ENCODE data around the gene FAM90A26.
"Not testable (repeated sequence)": the region's sequence is repeated elsewhere in the genome, so short reads cannot be mapped to it uniquely, and the experiment has no call there.

GRCh38 chr4:9215105-9215504, 44.9 kb downstream of the FAM90A26 start, which contains the start of gene USP17L11:
- TF ChIP-seq, protein P1, sequence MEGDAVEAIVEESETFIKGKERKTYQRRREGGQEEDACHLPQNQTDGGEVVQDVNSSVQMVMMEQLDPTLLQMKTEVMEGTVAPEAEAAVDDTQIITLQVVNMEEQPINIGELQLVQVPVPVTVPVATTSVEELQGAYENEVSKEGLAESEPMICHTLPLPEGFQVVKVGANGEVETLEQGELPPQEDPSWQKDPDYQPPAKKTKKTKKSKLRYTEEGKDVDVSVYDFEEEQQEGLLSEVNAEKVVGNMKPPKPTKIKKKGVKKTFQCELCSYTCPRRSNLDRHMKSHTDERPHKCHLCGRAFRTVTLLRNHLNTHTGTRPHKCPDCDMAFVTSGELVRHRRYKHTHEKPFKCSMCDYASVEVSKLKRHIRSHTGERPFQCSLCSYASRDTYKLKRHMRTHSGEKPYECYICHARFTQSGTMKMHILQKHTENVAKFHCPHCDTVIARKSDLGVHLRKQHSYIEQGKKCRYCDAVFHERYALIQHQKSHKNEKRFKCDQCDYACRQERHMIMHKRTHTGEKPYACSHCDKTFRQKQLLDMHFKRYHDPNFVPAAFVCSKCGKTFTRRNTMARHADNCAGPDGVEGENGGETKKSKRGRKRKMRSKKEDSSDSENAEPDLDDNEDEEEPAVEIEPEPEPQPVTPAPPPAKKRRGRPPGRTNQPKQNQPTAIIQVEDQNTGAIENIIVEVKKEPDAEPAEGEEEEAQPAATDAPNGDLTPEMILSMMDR (IDR thresholded peaks at IDR 0.05) = not testable (repeated sequence)
- not testable (repeated sequence) for TF ChIP-seq POLR2AphosphoS5, POLR2A (IDR thresholded peaks at IDR 0.05)

Data from prostate gland (tissue), 2 donors.